ENCODE data around the gene TM9SF1.

TM9SF1 gene

GRCh38 chr14:24195186-24196070 lies at the start of gene TM9SF1:
Gene TM9SF1, minus strand, starts transcription at chr14:24195441. Its CDS starts 422 bp downstream, at chr14:24195019.
- Histone ChIP-seq H3K9me3 (no peaks in the 10 kb centered on the region), H3K4me1 (peaks cover 6% of the 10 kb centered on the region), H3K27me3 (ENCODE audit: low read depth) (no peaks in the 10 kb centered on the region), H3K4me3 (peak within 1 kb of the TSS; percentile 60), H3K36me3 (replicated peaks) (peaks cover 15% of the 10 kb centered on the region)
- DNase-seq (ENCODE audit: low spot score in 2 of 2): peak; percentile 73 to 91
- in situ Hi-C loops (cut with MboI; ENCODE audit: low sequenced_read_pairs): no loop called here

GRCh38 chr14:24243336-24243836 lies 48.1 kb upstream of the TM9SF1 start:
- in situ Hi-C loops (cut with MboI; ENCODE audit: low sequenced_read_pairs): loop anchor here (5.0 kb wide), 1 partner anchor 189 kb away; no protein-coding TSS in a partner anchor
- H3K27me3 ChIP-seq (ENCODE audit: low read depth): no peaks in the 10 kb centered on the region
- peaks cover 23% of the 10 kb centered on the region for H3K36me3 ChIP-seq (replicated peaks)
- DNase-seq (ENCODE audit: low spot score in 2 of 2): no peak
- H3K9me3 ChIP-seq: no peaks in the 10 kb centered on the region
- peaks cover 9% of the 10 kb centered on the region for H3K4me1 ChIP-seq
- H3K4me3 ChIP-seq: peak overlapping the region; percentile 51

- Histone ChIP-seq H3K27me3 (ENCODE audit: low read depth) (no peaks in the 10 kb centered on the region), H3K36me3 (replicated peaks) (peaks cover 38% of the 10 kb centered on the region), H3K4me1 (peaks cover 9% of the 10 kb centered on the region), H3K9me3 (no peaks in the 10 kb centered on the region), H3K4me3 (peak overlapping the region; percentile 51)
- in situ Hi-C loops (cut with MboI; ENCODE audit: low sequenced_read_pairs): loop anchor here (5.0 kb wide), 1 partner anchor 190 kb away; no protein-coding TSS in a partner anchor
- peak; percentile 96 to 99 for DNase-seq (ENCODE audit: low spot score in 2 of 2)
Measured at GRCh38 chr14:24241829-24242443, 46.7 kb upstream of the TM9SF1 start.

GRCh38 chr14:24240110-24240918 lies 45.1 kb upstream of the TM9SF1 start:
- peaks cover 9% of the 10 kb centered on the region for H3K4me1 ChIP-seq
- H3K4me3 ChIP-seq: no peak overlapping the region
- peaks cover 54% of the 10 kb centered on the region for H3K36me3 ChIP-seq (replicated peaks)
- H3K9me3 ChIP-seq: no peaks in the 10 kb centered on the region
- in situ Hi-C loops (cut with MboI; ENCODE audit: low sequenced_read_pairs): loop anchor here (5.0 kb wide), 1 partner anchor 192 kb away; no protein-coding TSS in a partner anchor
- H3K27me3 ChIP-seq (ENCODE audit: low read depth): no peaks in the 10 kb centered on the region
- DNase-seq (ENCODE audit: low spot score in 2 of 2): no peak

GRCh38 chr14:24238527-24239037 lies 43.3 kb upstream of the TM9SF1 start:
- Histone ChIP-seq H3K9me3 (no peaks in the 10 kb centered on the region), H3K27me3 (ENCODE audit: low read depth) (no peaks in the 10 kb centered on the region), H3K4me1 (peaks cover 15% of the 10 kb centered on the region), H3K4me3 (no peak overlapping the region), H3K36me3 (replicated peaks) (peaks cover 65% of the 10 kb centered on the region)
- DNase-seq (ENCODE audit: low spot score in 2 of 2): no peak
- in situ Hi-C loops (cut with MboI; ENCODE audit: low sequenced_read_pairs): no loop called here

- no peak for DNase-seq (ENCODE audit: low spot score in 2 of 2)
- H3K9me3 ChIP-seq: no peaks in the 10 kb centered on the region
- H3K4me1 ChIP-seq: peaks cover 16% of the 10 kb centered on the region
- in situ Hi-C loops (cut with MboI; ENCODE audit: low sequenced_read_pairs): no loop called here
- no peak overlapping the region for H3K4me3 ChIP-seq
- H3K36me3 ChIP-seq (replicated peaks): peaks cover 65% of the 10 kb centered on the region
- no peaks in the 10 kb centered on the region for H3K27me3 ChIP-seq (ENCODE audit: low read depth)
Measured at GRCh38 chr14:24238123-24238522, 42.9 kb upstream of the TM9SF1 start.

GRCh38 chr14:24237463-24237955 lies 42.3 kb upstream of the TM9SF1 start:
- no peaks in the 10 kb centered on the region for H3K27me3 ChIP-seq (ENCODE audit: low read depth)
- in situ Hi-C loops (cut with MboI; ENCODE audit: low sequenced_read_pairs): no loop called here
- peaks cover 16% of the 10 kb centered on the region for H3K4me1 ChIP-seq
- H3K9me3 ChIP-seq: no peaks in the 10 kb centered on the region
- no peak for DNase-seq (ENCODE audit: low spot score in 2 of 2)
- H3K4me3 ChIP-seq: no peak overlapping the region
- H3K36me3 ChIP-seq (replicated peaks): peaks cover 65% of the 10 kb centered on the region

- Histone ChIP-seq H3K4me1 (peaks cover 16% of the 10 kb centered on the region), H3K27me3 (ENCODE audit: low read depth) (no peaks in the 10 kb centered on the region), H3K4me3 (no peak overlapping the region), H3K36me3 (replicated peaks) (peaks cover 65% of the 10 kb centered on the region), H3K9me3 (no peaks in the 10 kb centered on the region)
- DNase-seq (ENCODE audit: low spot score in 2 of 2): no peak
- in situ Hi-C loops (cut with MboI; ENCODE audit: low sequenced_read_pairs): no loop called here
Measured at GRCh38 chr14:24236689-24237462, 41.6 kb upstream of the TM9SF1 start.

GRCh38 chr14:24235804-24236688 lies 40.8 kb upstream of the TM9SF1 start:
- DNase-seq (ENCODE audit: low spot score in 2 of 2): no peak
- H3K27me3 ChIP-seq (ENCODE audit: low read depth): no peaks in the 10 kb centered on the region
- peaks cover 65% of the 10 kb centered on the region for H3K36me3 ChIP-seq (replicated peaks)
- in situ Hi-C loops (cut with MboI; ENCODE audit: low sequenced_read_pairs): no loop called here
- H3K4me3 ChIP-seq: no peak overlapping the region
- H3K4me1 ChIP-seq: peaks cover 15% of the 10 kb centered on the region
- no peaks in the 10 kb centered on the region for H3K9me3 ChIP-seq

- in situ Hi-C loops (cut with MboI; ENCODE audit: low sequenced_read_pairs): no loop called here
- DNase-seq (ENCODE audit: low spot score in 2 of 2): no peak
- H3K4me1 ChIP-seq: peaks cover 14% of the 10 kb centered on the region
- H3K27me3 ChIP-seq (ENCODE audit: low read depth): no peaks in the 10 kb centered on the region
- no peaks in the 10 kb centered on the region for H3K9me3 ChIP-seq
- peaks cover 51% of the 10 kb centered on the region for H3K36me3 ChIP-seq (replicated peaks)
- peak overlapping the region; percentile 71 for H3K4me3 ChIP-seq
Measured at GRCh38 chr14:24234095-24235005, 39.1 kb upstream of the TM9SF1 start.

GRCh38 chr14:24233538-24233866 lies 38.3 kb upstream of the TM9SF1 start:
- H3K4me1 ChIP-seq: peaks cover 14% of the 10 kb centered on the region
- H3K27me3 ChIP-seq (ENCODE audit: low read depth): no peaks in the 10 kb centered on the region
- DNase-seq (ENCODE audit: low spot score in 2 of 2): peak in 1 of 2 experiments; percentile 28
- no peaks in the 10 kb centered on the region for H3K9me3 ChIP-seq
- peak overlapping the region; percentile 71 for H3K4me3 ChIP-seq
- H3K36me3 ChIP-seq (replicated peaks): peaks cover 45% of the 10 kb centered on the region
- in situ Hi-C loops (cut with MboI; ENCODE audit: low sequenced_read_pairs): no loop called here

Measured in HAP-1 (cell line).